ENCODE results near the gene LPP.

Gene LPP

GRCh38 chr3:188853856-188854771 lies 700.2 kb downstream of the LPP start:
- peak in 2 of 4 experiments; percentile 20 to 21 for DNase-seq

- no peak for DNase-seq
These were observed 700.8 kb downstream of the LPP start for GRCh38 chr3:188854772-188855149.

- peak; percentile 64 to 84 (median 72) for DNase-seq
These were observed 701.7 kb downstream of the LPP start for GRCh38 chr3:188855675-188856074.

GRCh38 chr3:188860147-188860546 lies 706.2 kb downstream of the LPP start:
- DNase-seq, result no peak

GRCh38 chr3:188861842-188862744 lies 708.1 kb downstream of the LPP start:
- peak in 1 of 4 experiments; percentile 17 for DNase-seq

GRCh38 chr3:188863999-188864406 lies 710.0 kb downstream of the LPP start:
- DNase-seq, result no peak

GRCh38 chr3:188867691-188868265 lies 713.8 kb downstream of the LPP start:
- DNase-seq, result peak in 1 of 4 experiments; percentile 25

GRCh38 chr3:188868803-188869202 lies 714.8 kb downstream of the LPP start:
- DNase-seq, result no peak

- no peak for DNase-seq
These were observed 715.7 kb downstream of the LPP start for GRCh38 chr3:188869628-188870027.

- DNase-seq, result no peak
These were observed 716.5 kb downstream of the LPP start for GRCh38 chr3:188870431-188870830.

GRCh38 chr3:188874576-188874975 lies 720.6 kb downstream of the LPP start:
- DNase-seq, result no peak

- DNase-seq, result no peak
These were observed 721.5 kb downstream of the LPP start for GRCh38 chr3:188875413-188875812.

- no peak for DNase-seq
These were observed 722.4 kb downstream of the LPP start for GRCh38 chr3:188876370-188876769.

GRCh38 chr3:188877381-188877780 lies 723.4 kb downstream of the LPP start:
- DNase-seq, result no peak

- DNase-seq, result no peak
These were observed 724.1 kb downstream of the LPP start for GRCh38 chr3:188878076-188878475.

- DNase-seq, result no peak
These were observed 728.1 kb downstream of the LPP start for GRCh38 chr3:188881954-188882641.

- no peak for DNase-seq
These were observed 730.5 kb downstream of the LPP start for GRCh38 chr3:188884299-188885043.

GRCh38 chr3:188888321-188889053 lies 734.5 kb downstream of the LPP start:
- DNase-seq, result no peak

GRCh38 chr3:188889054-188889491 lies 735.1 kb downstream of the LPP start:
- DNase-seq, result no peak

- DNase-seq, result no peak
These were observed 736.8 kb downstream of the LPP start for GRCh38 chr3:188890572-188891270.

Measured in suppressor macrophage (primary cell).